PC-3 (cell line): Measurements from ENCODE around the gene ASIC3. TPM values are rescaled to one million over a fixed set of nuclear protein-coding genes. Genes with fewer than 3 reads are reported as not detected.
A peak's percentile ranks its signal among the peaks of the same experiment; 100 is the strongest.

Source experiments
- ATAC-seq: fragments of 200-7000 bp; cut with Tn5 transposase; 2 replicates; pipeline ENCODE4 v1.9.1; 2020; ENCODE audit warnings: mild to moderate bottlenecking, moderate library complexity
- BruUV-seq: library from RNA; stranded (reverse); fragments of 400-500 nt; replicated peaks from 2 replicates; lab custom pipeline; 2021; lab: Mats Ljungman, UMichigan
- CTCF ChIA-PET: fragments of 300-600 bp; sonication (Branson Sonifier 250); formaldehyde crosslinking; loops from one replicate; lab custom pipeline; 2022; ENCODE audit warnings: antibody characterized with exemption; lab: Charles Lee
- POLR2A ChIA-PET: fragments of 300-600 bp; sonication (Branson Sonifier 250); formaldehyde crosslinking; loops from one replicate; lab custom pipeline; 2022; ENCODE audit warnings: antibody characterized with exemption; ENCODE audit not compliant: unreplicated experiment; lab: Charles Lee
- DNase-seq: peaks from one replicate; pipeline ENCODE4 v3.0.0-alpha.2; 2015
- H2AFZ ChIP-seq: fragments of 300-600 bp; sonication (generic); 2 replicates; pipeline ENCODE4 v1.6.0; 2016; ENCODE audit warnings: antibody characterized with exemption, low read length
- H3F3A ChIP-seq: fragments of 300-600 bp; sonication (generic); one replicate; pipeline ENCODE4 v1.6.0; 2017; ENCODE audit warnings: antibody characterized with exemption, low read length, control low read depth, mild to moderate bottlenecking; ENCODE audit not compliant: unreplicated experiment
- H3K27ac ChIP-seq: fragments of 300-600 bp; sonication (generic); 2 replicates; pipeline ENCODE4 v1.5.1; 2016; ENCODE audit warnings: mild to moderate bottlenecking, low read length
- H3K27me3 ChIP-seq: fragments of 300-600 bp; sonication (generic); 2 replicates; pipeline ENCODE4 v1.6.1; 2016; ENCODE audit warnings: low read length, mixed read lengths
- H3K36me3 ChIP-seq: fragments of 300-600 bp; sonication (generic); 2 replicates; pipeline ENCODE4 v1.6.1; 2016; ENCODE audit warnings: low read depth, mixed run types, low read length, mixed read lengths
- H3K4me1 ChIP-seq: fragments of 300-600 bp; sonication (generic); 2 replicates; pipeline ENCODE4 v1.5.1; 2016; ENCODE audit warnings: low read length; ENCODE audit not compliant: insufficient read depth
- H3K4me2 ChIP-seq: fragments of 300-600 bp; sonication (generic); 2 replicates; pipeline ENCODE4 v1.6.0; 2016; ENCODE audit warnings: low read length
- H3K4me3 ChIP-seq: fragments of 300-600 bp; sonication (generic); 2 replicates; pipeline ENCODE4 v1.5.1; 2016; ENCODE audit warnings: mild to moderate bottlenecking, low read length, mixed read lengths
- H3K79me2 ChIP-seq: fragments of 300-600 bp; sonication (generic); 2 replicates; pipeline ENCODE4 v1.6.1; 2017; ENCODE audit warnings: low read length, mixed read lengths
- H3K9ac ChIP-seq: fragments of 300-600 bp; sonication (generic); 2 replicates; pipeline ENCODE4 v1.6.0; 2016; ENCODE audit warnings: mild to moderate bottlenecking, low read length
- H3K9me2 ChIP-seq: fragments of 300-600 bp; sonication (generic); replicated peaks from 2 replicates; pipeline ENCODE4 v1.6.1; 2016; ENCODE audit warnings: mixed run types, low read length, mixed read lengths
- H3K9me3 ChIP-seq: fragments of 300-600 bp; sonication (generic); 2 replicates; pipeline ENCODE4 v1.6.1; 2016; ENCODE audit warnings: low read length, mixed read lengths
- H4K20me1 ChIP-seq: fragments of 300-600 bp; sonication (generic); 2 replicates; pipeline ENCODE4 v1.6.1; 2016; ENCODE audit warnings: low read length, mixed read lengths
- EZH2 ChIP-seq: fragments of 300-600 bp; sonication (generic); IDR thresholded peaks from one replicate; pipeline ENCODE4 v1.6.1; 2017; ENCODE audit warnings: antibody characterized with exemption, mild to moderate bottlenecking, low read length; ENCODE audit not compliant: unreplicated experiment
- EZH2phosphoT487 ChIP-seq: fragments of 300-600 bp; sonication (generic); IDR thresholded peaks from 2 replicates; pipeline ENCODE4 v1.6.1; 2018; ENCODE audit warnings: mild to moderate bottlenecking, antibody characterized with exemption, low read length, borderline replicate concordance
- intact Hi-C: fragments of 100-400 bp; cut with micrococcal nuclease; formaldehyde crosslinking; loops from 2 replicates; pipeline ENCODE4 v1.9.0; 2023
- total RNA-seq: library from RNA; depleted of rRNA; stranded (reverse); fragments of >200 nt; gene quantifications from 2 replicates; pipeline ENCODE4 v1.2.3, GENCODE V29; 2014
- TF ChIP-seq, protein P1 (sequence below): fragments of 300-600 bp; sonication (generic); conservative IDR thresholded peaks from 2 replicates; pipeline ENCODE4 v1.5.1; 2017; ENCODE audit warnings: antibody characterized with exemption, low read depth, mild to moderate bottlenecking, low read length

The ASIC3 gene
- total RNA-seq, 1 experiment from 2014 or later, result 1.7 TPM

GRCh38 chr7:151060113-151060415 lies 11.7 kb downstream of the ASIC3 start:
- CTCF ChIA-PET, result no interaction called here
- H2AFZ ChIP-seq, result peak overlapping the region; percentile 81
- peaks cover 8% of the 10 kb centered on the region; the same call in 1 of the 2 replicates for H3K36me3 ChIP-seq
- H3K9me2 ChIP-seq, result no peaks in the 10 kb centered on the region
- H3K4me1 ChIP-seq, result peaks cover 48% of the 10 kb centered on the region
- H3K27me3 ChIP-seq, result no peaks in the 10 kb centered on the region
- intact Hi-C loops, result no loop called here
- TF ChIP-seq, protein P1, sequence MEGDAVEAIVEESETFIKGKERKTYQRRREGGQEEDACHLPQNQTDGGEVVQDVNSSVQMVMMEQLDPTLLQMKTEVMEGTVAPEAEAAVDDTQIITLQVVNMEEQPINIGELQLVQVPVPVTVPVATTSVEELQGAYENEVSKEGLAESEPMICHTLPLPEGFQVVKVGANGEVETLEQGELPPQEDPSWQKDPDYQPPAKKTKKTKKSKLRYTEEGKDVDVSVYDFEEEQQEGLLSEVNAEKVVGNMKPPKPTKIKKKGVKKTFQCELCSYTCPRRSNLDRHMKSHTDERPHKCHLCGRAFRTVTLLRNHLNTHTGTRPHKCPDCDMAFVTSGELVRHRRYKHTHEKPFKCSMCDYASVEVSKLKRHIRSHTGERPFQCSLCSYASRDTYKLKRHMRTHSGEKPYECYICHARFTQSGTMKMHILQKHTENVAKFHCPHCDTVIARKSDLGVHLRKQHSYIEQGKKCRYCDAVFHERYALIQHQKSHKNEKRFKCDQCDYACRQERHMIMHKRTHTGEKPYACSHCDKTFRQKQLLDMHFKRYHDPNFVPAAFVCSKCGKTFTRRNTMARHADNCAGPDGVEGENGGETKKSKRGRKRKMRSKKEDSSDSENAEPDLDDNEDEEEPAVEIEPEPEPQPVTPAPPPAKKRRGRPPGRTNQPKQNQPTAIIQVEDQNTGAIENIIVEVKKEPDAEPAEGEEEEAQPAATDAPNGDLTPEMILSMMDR, result no peak
- TF ChIP-seq EZH2, result no peak
- TF ChIP-seq EZH2phosphoT487, result no peak
- no peaks in the 10 kb centered on the region for H3F3A ChIP-seq
- peak overlapping the region; percentile 97 for H3K27ac ChIP-seq
- ATAC-seq, result no peak
- no TSS peak for BruUV-seq
- POLR2A ChIA-PET, result no interaction called here
- no peak for DNase-seq
- no peaks in the 10 kb centered on the region for H4K20me1 ChIP-seq
- peak overlapping the region; percentile 99 for H3K4me2 ChIP-seq
- H3K4me3 ChIP-seq, result peak overlapping the region; percentile 86
- H3K79me2 ChIP-seq, result peaks cover 39% of the 10 kb centered on the region
- no peaks in the 10 kb centered on the region for H3K9me3 ChIP-seq
- peak overlapping the region; percentile 89 for H3K9ac ChIP-seq

GRCh38 chr7:151060416-151061212 lies 12.3 kb downstream of the ASIC3 start:
- H3K27me3 ChIP-seq, result no peaks in the 10 kb centered on the region
- no peaks in the 10 kb centered on the region for H3K9me3 ChIP-seq
- peak overlapping the region; percentile 86 for H3K4me3 ChIP-seq
- intact Hi-C loops, result no loop called here
- peak overlapping the region; percentile 81; the same call in 1 of the 2 replicates for H2AFZ ChIP-seq
- BruUV-seq, result TSS peak; percentile 2
- peak overlapping the region; percentile 89 for H3K9ac ChIP-seq
- no peak for TF ChIP-seq EZH2phosphoT487
- TF ChIP-seq EZH2, result no peak
- TF ChIP-seq, protein P1, result peak; percentile 34
- CTCF ChIA-PET, result interaction anchor here (0.6 kb wide), 2 partner anchors 13 to 42 kb away, joined by 3 to 6 read pairs; no protein-coding TSS in a partner anchor
- peak; percentile 0; the same call in 1 of the 2 replicates for ATAC-seq
- H3K4me2 ChIP-seq, result peak overlapping the region; percentile 99
- no peaks in the 10 kb centered on the region for H3F3A ChIP-seq
- H3K4me1 ChIP-seq, result peaks cover 48% of the 10 kb centered on the region
- H3K79me2 ChIP-seq, result peaks cover 39% of the 10 kb centered on the region
- H3K9me2 ChIP-seq, result no peaks in the 10 kb centered on the region
- H3K27ac ChIP-seq, result peak overlapping the region; percentile 97
- H4K20me1 ChIP-seq, result no peaks in the 10 kb centered on the region
- DNase-seq, result peak; percentile 60
- H3K36me3 ChIP-seq, result peaks cover 13% of the 10 kb centered on the region
- POLR2A ChIA-PET, result no interaction called here
